Endothelial cell of umbilical vein (primary cell): ENCODE data around the gene DPYD. TPM values are rescaled to one million over a fixed set of nuclear protein-coding genes. Genes with fewer than 3 reads are reported as not detected.
A peak's percentile ranks its signal among the peaks of the same experiment; 100 is the strongest.

Experiments used
- BruUV-seq: library from RNA; stranded (reverse); fragments of 400-500 nt; replicated peaks from 2 replicates; lab custom pipeline; 2021; lab: Mats Ljungman, UMichigan
- CTCF ChIA-PET: fragments of 300-600, 350-600 bp; sonication (Branson Sonifier 250); formaldehyde crosslinking; loops from one replicate; lab custom pipeline; 2021; ENCODE audit warnings: antibody characterized with exemption, inconsistent platforms; lab: Charles Lee
- POLR2A ChIA-PET: fragments of 300-600, 350-600 bp; sonication (Branson Sonifier 250); formaldehyde crosslinking; loops from one replicate; lab custom pipeline; 2021; ENCODE audit warnings: antibody characterized with exemption, inconsistent platforms; lab: Charles Lee
- DNase-seq: peaks from one replicate; pipeline ENCODE4 v3.0.0-alpha.2; 2011; ENCODE audit warnings: low read depth, low spot score
- FAIRE-seq: peaks from 2 replicates; lab custom pipeline; 2011; peaks lifted over from hg19 to GRCh38; lab: Jason Lieb, UNC
- H2AFZ ChIP-seq: 2 replicates; pipeline ENCODE4 v1.6.0; 2012; ENCODE audit warnings: low read depth, low read length, control low read depth, inconsistent platforms
- H3K27ac ChIP-seq: 2 replicates; pipeline ENCODE4 v1.5.1; 2011; ENCODE audit warnings: low read depth, mild to moderate bottlenecking, control low read depth, low read length, moderate library complexity; ENCODE audit not compliant: insufficient read depth
- H3K27me3 ChIP-seq, 2 experiments: 2 replicates each; pipeline versions ENCODE4 v1.6.0 to v1.6.1; 2011; ENCODE audit warnings: low read length in 2 of 2, mixed read lengths in 1 of 2; ENCODE audit not compliant: control insufficient read depth in 2 of 2, insufficient read depth in 2 of 2
- H3K36me3 ChIP-seq, 2 experiments: 2 replicates in 1 of 2; 3 replicates in 1 of 2; pipeline ENCODE4 v1.5.1; 2011; ENCODE audit warnings: low read length in 2 of 2, mild to moderate bottlenecking in 1 of 2, moderate library complexity in 1 of 2; ENCODE audit not compliant: control insufficient read depth in 2 of 2, insufficient read depth in 2 of 2; ENCODE audit errors: extremely low read depth in 1 of 2
- H3K4me1 ChIP-seq: 3 replicates; pipeline ENCODE4 v1.5.1; 2011; ENCODE audit warnings: mild to moderate bottlenecking, low read length; ENCODE audit not compliant: control insufficient read depth, insufficient read depth; ENCODE audit errors: extremely low read depth
- H3K4me2 ChIP-seq: 2 replicates; pipeline ENCODE4 v1.6.1; 2011; ENCODE audit warnings: low read length, control low read depth, mixed read lengths; ENCODE audit not compliant: insufficient read depth
- H3K4me3 ChIP-seq, 3 experiments: fragments of 200-600 bp in 1 of 3; sonication (generic), shearing (Covaris generic) in 1 of 3; replicated peaks in 1 of 3; 2 replicates each; pipeline ENCODE4 v1.5.1; 2011 to 2016; ENCODE audit warnings: control low read depth in 3 of 3, low read length in 3 of 3, mild to moderate bottlenecking in 2 of 3, inconsistent platforms in 1 of 3, low read depth in 1 of 3, moderate library complexity in 1 of 3; ENCODE audit not compliant: insufficient read depth in 1 of 3
- H3K79me2 ChIP-seq: 2 replicates; pipeline ENCODE4 v1.6.0; 2012; ENCODE audit warnings: low read length, inconsistent platforms; ENCODE audit not compliant: control insufficient read depth, insufficient read depth
- H3K9ac ChIP-seq: replicated peaks from 2 replicates; pipeline ENCODE3; 2011; ENCODE audit warnings: low read length, control low read depth; ENCODE audit not compliant: insufficient read depth; ENCODE audit errors: extremely low read depth
- H3K9me1 ChIP-seq: replicated peaks from 3 replicates; pipeline ENCODE4 v1.6.0; 2011; ENCODE audit warnings: mild to moderate bottlenecking, low read length; ENCODE audit not compliant: control insufficient read depth, insufficient read depth; ENCODE audit errors: extremely low read depth
- H3K9me3 ChIP-seq: replicated peaks from 2 replicates; pipeline ENCODE4 v1.5.1; 2012; ENCODE audit warnings: low read length, inconsistent platforms; ENCODE audit not compliant: control insufficient read depth, insufficient read depth
- H4K20me1 ChIP-seq: replicated peaks from 2 replicates; pipeline ENCODE3; 2011; ENCODE audit warnings: mild to moderate bottlenecking, low read length; ENCODE audit not compliant: control insufficient read depth, insufficient read depth; ENCODE audit errors: extremely low read depth
- EZH2 ChIP-seq: IDR thresholded peaks from 2 replicates; pipeline ENCODE4 v1.6.1; 2012; ENCODE audit warnings: borderline replicate concordance, low read depth, mild to moderate bottlenecking, moderate library complexity, low read length, inconsistent platforms; ENCODE audit not compliant: severe bottlenecking
- FOS ChIP-seq: IDR thresholded peaks from 2 replicates; pipeline ENCODE4 v1.6.1; 2011; ENCODE audit warnings: mild to moderate bottlenecking, low read length, moderate library complexity, borderline replicate concordance; ENCODE audit not compliant: insufficient read depth
- GATA2 ChIP-seq: IDR thresholded peaks from 2 replicates; pipeline ENCODE4 v1.7.0; 2011; ENCODE audit warnings: low read depth, mild to moderate bottlenecking, moderate library complexity, mixed read lengths, low read length; ENCODE audit not compliant: insufficient read length, insufficient read depth
- JUN ChIP-seq: IDR thresholded peaks from 2 replicates; pipeline ENCODE4 v1.6.1; 2011; ENCODE audit warnings: borderline replicate concordance, low read depth; ENCODE audit not compliant: insufficient read length, insufficient read depth
- POLR2A ChIP-seq: IDR thresholded peaks from 2 replicates; pipeline ENCODE4 v1.6.1; 2012; ENCODE audit warnings: low read depth, mild to moderate bottlenecking, control low read depth, low read length
- POLR2AphosphoS5 ChIP-seq: IDR thresholded peaks from 2 replicates; pipeline ENCODE4 v1.6.1; 2012; ENCODE audit warnings: low read depth, mild to moderate bottlenecking, control low read depth, low read length, moderate library complexity; ENCODE audit not compliant: insufficient read depth
- dilution Hi-C: fragments of 300-500 bp; cut with MboI; formaldehyde crosslinking; loops from one replicate; pipeline ENCODE4 v1.15.0; 2019; ENCODE audit warnings: low sequenced_read_pairs; ENCODE audit not compliant: extremely low pct_ligation_motif_present
- intact Hi-C: fragments of 100-400 bp; cut with micrococcal nuclease; formaldehyde crosslinking; loops from one replicate; pipeline ENCODE4 v1.10.0; 2022
- polyA plus RNA-seq, 4 experiments: library from polyadenylated mRNA; depleted of rRNA in 3 of 4; stranded (reverse) in 3 of 4; unstranded in 1 of 4; fragments of >200 nt; gene quantifications; 2 replicates each; pipeline versions ENCODE4 v1.2.1 to v1.2.3, GENCODE V29; 2011 to 2012; ENCODE audit warnings: missing spikeins in 1 of 4
- total RNA-seq: library from RNA; stranded (reverse); gene quantifications from 2 replicates; pipeline ENCODE4 v1.2.3, GENCODE V29; 2021
- TF ChIP-seq, protein P1 (sequence below), 2 donors: IDR thresholded peaks; 1 replicate in 1 of 2; 2 replicates in 1 of 2; pipeline ENCODE4 v1.5.1; 2011; ENCODE audit warnings: low read length in 2 of 2, mild to moderate bottlenecking in 2 of 2, moderate library complexity in 2 of 2, control low read depth in 1 of 2, inconsistent platforms in 1 of 2, low read depth in 1 of 2; ENCODE audit not compliant: insufficient read depth in 1 of 2; ENCODE audit errors: extremely low read depth in 1 of 2

DPYD gene
- total and polyA plus RNA-seq, 2 donors (not counting 3 experiments of a cell fraction or from before 2014, with no cell fraction given), result 4.6 to 15.1 TPM

GRCh38 chr1:97091679-97092078, 829.2 kb downstream of the DPYD start:
- TF ChIP-seq, protein P1, sequence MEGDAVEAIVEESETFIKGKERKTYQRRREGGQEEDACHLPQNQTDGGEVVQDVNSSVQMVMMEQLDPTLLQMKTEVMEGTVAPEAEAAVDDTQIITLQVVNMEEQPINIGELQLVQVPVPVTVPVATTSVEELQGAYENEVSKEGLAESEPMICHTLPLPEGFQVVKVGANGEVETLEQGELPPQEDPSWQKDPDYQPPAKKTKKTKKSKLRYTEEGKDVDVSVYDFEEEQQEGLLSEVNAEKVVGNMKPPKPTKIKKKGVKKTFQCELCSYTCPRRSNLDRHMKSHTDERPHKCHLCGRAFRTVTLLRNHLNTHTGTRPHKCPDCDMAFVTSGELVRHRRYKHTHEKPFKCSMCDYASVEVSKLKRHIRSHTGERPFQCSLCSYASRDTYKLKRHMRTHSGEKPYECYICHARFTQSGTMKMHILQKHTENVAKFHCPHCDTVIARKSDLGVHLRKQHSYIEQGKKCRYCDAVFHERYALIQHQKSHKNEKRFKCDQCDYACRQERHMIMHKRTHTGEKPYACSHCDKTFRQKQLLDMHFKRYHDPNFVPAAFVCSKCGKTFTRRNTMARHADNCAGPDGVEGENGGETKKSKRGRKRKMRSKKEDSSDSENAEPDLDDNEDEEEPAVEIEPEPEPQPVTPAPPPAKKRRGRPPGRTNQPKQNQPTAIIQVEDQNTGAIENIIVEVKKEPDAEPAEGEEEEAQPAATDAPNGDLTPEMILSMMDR (IDR thresholded peaks at IDR 0.05; ENCODE audit: extremely low read depth in 1 of 2, insufficient read depth in 1 of 2, low read depth in 1 of 2, low read length in 2 of 2), result no peak
- TF ChIP-seq POLR2A, result peak; percentile 41
- TF ChIP-seq FOS, result no peak
- no peak for TF ChIP-seq JUN
- peak; percentile 52 for TF ChIP-seq GATA2
- no peak for TF ChIP-seq POLR2AphosphoS5
- no peak for TF ChIP-seq EZH2
- CTCF ChIA-PET, result interaction anchor here (1.0 to 3.3 kb wide), 3 partner anchors 10 to 41 kb away, joined by 5 to 9 read pairs (median 6); no protein-coding TSS in a partner anchor
- Histone ChIP-seq H3K9me3 (no peaks in the 10 kb centered on the region), H3K79me2 (no peaks in the 10 kb centered on the region), H3K4me3 (no peak overlapping the region), H3K36me3 (no peaks in the 10 kb centered on the region), H3K9me1 (peaks cover 2% of the 10 kb centered on the region), H2AFZ (no peak overlapping the region), H3K27me3 (no peaks in the 10 kb centered on the region), H3K27ac (no peak overlapping the region), H3K4me2 (peak overlapping the region; percentile 44), H3K9ac (no peak overlapping the region), H3K4me1 (peaks cover 33% of the 10 kb centered on the region), H4K20me1 (no peaks in the 10 kb centered on the region)
- FAIRE-seq, result no peak
- dilution Hi-C loops, result no loop called here
- no TSS peak for BruUV-seq
- intact Hi-C loops, result loop anchor here (10.0 kb wide), 1 partner anchor 1403 kb away; no protein-coding TSS in a partner anchor
- POLR2A ChIA-PET, result no interaction called here
- DNase-seq, result peak; percentile 89
